A549 (cell line): ENCODE results near the gene ATG2A.

Experiments
- EHMT2 ChIP-seq: fragments of 200-600 bp; sonication (generic); IDR thresholded peaks from 2 replicates; pipeline ENCODE4 v1.6.1; 2016; ENCODE audit warnings: antibody characterized with exemption, low read depth, mild to moderate bottlenecking, moderate library complexity
- EP300 ChIP-seq, 2 experiments: fragments of >200 bp; sonication (Bioruptor Twin); formaldehyde crosslinking; IDR thresholded peaks; 2 replicates in 1 of 2; 3 replicates in 1 of 2; pipeline ENCODE4 v1.6.1; 2016 to 2017
- JUN ChIP-seq, 2 experiments: fragments of >200 bp; sonication (Bioruptor Twin); formaldehyde crosslinking; IDR thresholded peaks; 2 replicates in 1 of 2; 3 replicates in 1 of 2; pipeline ENCODE4 v1.6.1; 2016 to 2017
- JUNB ChIP-seq: fragments of >200 bp; sonication (Bioruptor Twin); formaldehyde crosslinking; IDR thresholded peaks from 2 replicates; pipeline ENCODE4 v1.6.1; 2016
- KDM1A ChIP-seq: fragments of 200-600 bp; sonication (generic); IDR thresholded peaks from 2 replicates; pipeline ENCODE4 v1.6.1; 2016; ENCODE audit warnings: low read depth, mild to moderate bottlenecking
- NPAS2 ChIP-seq: fragments of 250-450 bp; sonication (Bioruptor Pico); IDR thresholded peaks from 2 replicates; pipeline ENCODE4 v1.8.0; 2022; ENCODE audit warnings: mild to moderate bottlenecking, moderate library complexity, borderline replicate concordance
- POLR2A ChIP-seq: IDR thresholded peaks from 2 replicates; pipeline ENCODE4 v1.6.1; 2012; ENCODE audit warnings: mild to moderate bottlenecking, low read length
- POLR2AphosphoS2 ChIP-seq: conservative IDR thresholded peaks from 2 replicates; pipeline ENCODE4 v1.6.1; 2012; ENCODE audit warnings: low read length, improper control_type of control experiment, inconsistent platforms
- RFX5 ChIP-seq: fragments of 450-650 bp; IDR thresholded peaks from 2 replicates; pipeline ENCODE4 v1.7.1; 2014; ENCODE audit warnings: antibody characterized with exemption, mild to moderate bottlenecking, moderate library complexity
- SMC3 ChIP-seq: fragments of >200 bp; sonication (Bioruptor Twin); formaldehyde crosslinking; IDR thresholded peaks from 3 replicates; pipeline ENCODE4 v1.6.1; 2018; ENCODE audit warnings: inconsistent platforms
- TF ChIP-seq, protein P1 (sequence below): fragments of >200 bp; sonication (Bioruptor Twin); formaldehyde crosslinking; IDR thresholded peaks from 3 replicates; pipeline ENCODE4 v1.5.1; 2016
- TF ChIP-seq, protein P2 (sequence below): IDR thresholded peaks from 2 replicates; pipeline ENCODE4 v1.6.1; 2012; ENCODE audit warnings: low read depth, borderline replicate concordance
- TF ChIP-seq, protein P3 (sequence below): fragments of 250-450 bp; sonication (Bioruptor Pico); IDR thresholded peaks from 2 replicates; pipeline ENCODE4 v1.5.0; 2021; ENCODE audit warnings: mild to moderate bottlenecking, moderate library complexity, borderline replicate concordance
- TF ChIP-seq, protein P4 (sequence below): IDR thresholded peaks from 2 replicates; pipeline ENCODE4 v1.6.1; 2012

DNA sequence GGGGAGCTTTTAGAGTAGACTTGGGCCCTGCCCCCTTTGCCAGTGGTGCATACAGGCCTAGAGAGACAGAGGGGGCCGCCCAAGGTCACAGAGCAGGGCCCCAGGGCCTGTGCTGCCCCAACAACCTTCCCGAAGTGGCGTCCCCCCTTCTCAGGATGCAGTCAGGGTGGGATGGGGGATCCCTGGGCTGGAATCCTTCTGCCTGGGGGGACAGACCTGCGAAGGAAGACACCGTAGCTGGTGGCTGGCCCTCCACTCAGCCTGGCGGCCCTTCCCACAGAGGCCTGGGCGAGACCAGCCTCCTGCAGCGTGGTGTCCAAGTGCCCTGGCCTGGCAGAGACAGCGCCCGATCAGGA is 24.2 kb downstream of the ATG2A start:
- TF ChIP-seq, protein P1, sequence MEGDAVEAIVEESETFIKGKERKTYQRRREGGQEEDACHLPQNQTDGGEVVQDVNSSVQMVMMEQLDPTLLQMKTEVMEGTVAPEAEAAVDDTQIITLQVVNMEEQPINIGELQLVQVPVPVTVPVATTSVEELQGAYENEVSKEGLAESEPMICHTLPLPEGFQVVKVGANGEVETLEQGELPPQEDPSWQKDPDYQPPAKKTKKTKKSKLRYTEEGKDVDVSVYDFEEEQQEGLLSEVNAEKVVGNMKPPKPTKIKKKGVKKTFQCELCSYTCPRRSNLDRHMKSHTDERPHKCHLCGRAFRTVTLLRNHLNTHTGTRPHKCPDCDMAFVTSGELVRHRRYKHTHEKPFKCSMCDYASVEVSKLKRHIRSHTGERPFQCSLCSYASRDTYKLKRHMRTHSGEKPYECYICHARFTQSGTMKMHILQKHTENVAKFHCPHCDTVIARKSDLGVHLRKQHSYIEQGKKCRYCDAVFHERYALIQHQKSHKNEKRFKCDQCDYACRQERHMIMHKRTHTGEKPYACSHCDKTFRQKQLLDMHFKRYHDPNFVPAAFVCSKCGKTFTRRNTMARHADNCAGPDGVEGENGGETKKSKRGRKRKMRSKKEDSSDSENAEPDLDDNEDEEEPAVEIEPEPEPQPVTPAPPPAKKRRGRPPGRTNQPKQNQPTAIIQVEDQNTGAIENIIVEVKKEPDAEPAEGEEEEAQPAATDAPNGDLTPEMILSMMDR: no peak
- TF ChIP-seq, protein P2, sequence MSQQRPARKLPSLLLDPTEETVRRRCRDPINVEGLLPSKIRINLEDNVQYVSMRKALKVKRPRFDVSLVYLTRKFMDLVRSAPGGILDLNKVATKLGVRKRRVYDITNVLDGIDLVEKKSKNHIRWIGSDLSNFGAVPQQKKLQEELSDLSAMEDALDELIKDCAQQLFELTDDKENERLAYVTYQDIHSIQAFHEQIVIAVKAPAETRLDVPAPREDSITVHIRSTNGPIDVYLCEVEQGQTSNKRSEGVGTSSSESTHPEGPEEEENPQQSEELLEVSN: no peak
- TF ChIP-seq POLR2A (no peak), JUNB (no peak), EHMT2 (no peak), SMC3 (no peak), RFX5 (no peak), EP300 (IDR thresholded peaks at IDR 0.05) (no peak), KDM1A (no peak), JUN (IDR thresholded peaks at IDR 0.05) (no peak), POLR2AphosphoS2 (no peak), NPAS2 (CRISPR knock-in tag) (no peak)
- TF ChIP-seq, protein P3, sequence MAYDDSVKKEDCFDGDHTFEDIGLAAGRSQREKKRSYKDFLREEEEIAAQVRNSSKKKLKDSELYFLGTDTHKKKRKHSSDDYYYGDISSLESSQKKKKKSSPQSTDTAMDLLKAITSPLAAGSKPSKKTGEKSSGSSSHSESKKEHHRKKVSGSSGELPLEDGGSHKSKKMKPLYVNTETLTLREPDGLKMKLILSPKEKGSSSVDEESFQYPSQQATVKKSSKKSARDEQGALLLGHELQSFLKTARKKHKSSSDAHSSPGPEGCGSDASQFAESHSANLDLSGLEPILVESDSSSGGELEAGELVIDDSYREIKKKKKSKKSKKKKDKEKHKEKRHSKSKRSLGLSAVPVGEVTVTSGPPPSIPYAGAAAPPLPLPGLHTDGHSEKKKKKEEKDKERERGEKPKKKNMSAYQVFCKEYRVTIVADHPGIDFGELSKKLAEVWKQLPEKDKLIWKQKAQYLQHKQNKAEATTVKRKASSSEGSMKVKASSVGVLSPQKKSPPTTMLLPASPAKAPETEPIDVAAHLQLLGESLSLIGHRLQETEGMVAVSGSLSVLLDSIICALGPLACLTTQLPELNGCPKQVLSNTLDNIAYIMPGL (CRISPR knock-in tag): no peak
- TF ChIP-seq, protein P4, sequence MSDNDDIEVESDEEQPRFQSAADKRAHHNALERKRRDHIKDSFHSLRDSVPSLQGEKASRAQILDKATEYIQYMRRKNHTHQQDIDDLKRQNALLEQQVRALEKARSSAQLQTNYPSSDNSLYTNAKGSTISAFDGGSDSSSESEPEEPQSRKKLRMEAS: no peak
